Fibroblast of skin of left biceps (primary cell): ENCODE measurements around the gene AAR2.

Source experiments
- DNase-seq, 2 experiments: peaks; one replicate each; pipeline ENCODE4 v3.0.0-alpha.2; 2013; ENCODE audit warnings: low read depth in 2 of 2

The AAR2 gene

DNA sequence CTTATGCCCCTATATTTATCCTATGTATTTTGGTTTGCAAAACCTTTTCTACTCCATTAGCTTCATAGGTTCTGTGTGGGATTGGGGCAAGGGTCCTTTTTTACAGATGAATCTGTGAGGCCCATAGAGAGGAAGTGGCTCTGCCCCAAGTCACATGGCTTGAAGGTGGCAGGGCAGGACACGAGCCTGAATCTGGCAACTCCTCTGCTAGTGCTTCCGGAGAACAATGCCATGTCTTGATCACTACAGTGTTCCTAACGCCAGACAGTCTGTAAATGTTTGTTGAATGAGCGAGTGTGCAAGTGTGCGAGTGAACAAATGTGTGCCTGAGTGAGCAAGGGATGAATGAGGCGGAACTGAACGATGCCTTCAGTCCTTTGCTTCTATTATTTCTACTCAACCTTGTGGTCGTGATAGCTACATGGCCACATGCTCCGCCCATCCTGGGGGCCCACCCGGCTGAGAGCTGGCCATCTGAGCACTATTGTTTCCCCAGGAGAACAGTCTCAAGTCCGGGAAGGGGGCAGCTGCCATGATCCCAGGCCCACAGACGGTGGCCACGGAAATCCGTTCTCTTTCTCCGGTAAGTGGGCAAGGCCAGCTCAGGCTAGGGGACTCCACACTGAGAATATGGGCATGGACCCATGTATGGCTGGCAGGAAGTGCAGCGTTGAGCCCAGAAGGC lies 17.8 kb upstream of the AAR2 start:
- no peak for DNase-seq

DNA sequence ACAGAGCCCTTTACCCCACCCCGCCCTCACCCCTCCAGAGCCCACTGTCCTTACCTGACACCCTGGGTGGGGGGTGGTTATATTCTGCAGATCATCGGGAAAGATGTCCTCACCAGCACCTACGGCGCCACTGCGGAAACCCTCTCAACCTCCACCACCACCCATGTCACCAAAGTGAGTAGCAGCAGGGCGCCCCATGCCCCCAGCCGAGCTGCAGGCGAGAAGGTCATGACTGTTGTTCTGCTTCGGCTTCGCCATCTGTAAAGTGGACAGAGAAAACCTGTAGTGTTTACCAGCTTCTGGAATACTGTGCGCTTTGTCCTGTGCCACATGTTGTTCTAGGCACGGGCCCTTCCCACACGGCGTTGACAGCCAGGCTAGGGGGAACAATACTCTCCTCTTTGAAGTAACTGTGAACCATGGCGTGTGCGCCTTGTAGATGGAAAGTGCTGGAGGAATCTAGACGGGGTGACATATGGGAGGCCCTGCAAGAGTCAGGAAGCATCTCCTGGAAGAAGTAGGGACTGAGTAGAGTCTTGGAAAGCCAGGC lies 16.5 kb upstream of the AAR2 start:
- no peak for DNase-seq

DNA sequence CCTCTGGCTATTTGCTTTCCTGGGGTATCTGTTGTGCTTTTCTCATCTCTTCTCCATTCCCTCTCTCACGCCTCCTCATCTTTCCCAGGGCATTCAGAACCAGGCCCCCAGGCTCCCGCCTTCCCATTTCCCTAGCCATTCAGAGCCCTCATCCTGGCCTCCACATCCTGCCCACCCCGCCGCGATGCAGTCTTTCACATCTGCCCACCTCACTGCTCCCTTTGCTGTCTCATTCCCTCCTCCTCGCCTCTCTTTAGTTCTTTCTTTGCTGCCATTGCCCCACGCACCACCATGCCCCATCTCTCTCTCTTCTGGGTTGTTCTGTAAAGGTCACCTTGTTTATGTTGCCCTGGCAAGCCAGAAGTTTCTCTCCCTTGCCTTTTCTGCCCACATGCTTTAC lies 10.6 kb upstream of the AAR2 start:
- DNase-seq = no peak

DNA sequence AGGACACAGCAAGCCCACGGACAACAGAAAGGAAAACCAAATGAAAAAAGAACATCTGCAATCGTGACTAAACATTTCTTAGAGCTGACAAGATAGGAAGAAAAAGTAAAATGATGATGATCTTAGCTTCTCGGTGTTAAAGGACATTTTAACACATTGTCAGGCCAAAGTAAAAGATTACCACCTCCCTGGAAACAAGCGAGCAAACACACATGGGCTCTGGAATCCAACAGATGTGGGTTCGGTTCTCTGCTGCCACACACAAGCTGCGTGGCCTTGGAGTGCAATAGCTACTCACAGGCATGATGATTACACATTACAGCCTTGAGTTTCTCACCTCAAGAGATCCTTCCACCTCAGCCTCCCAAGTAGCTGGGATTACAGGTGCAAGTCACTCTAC lies 7.5 kb upstream of the AAR2 start:
- no peak for DNase-seq

DNA sequence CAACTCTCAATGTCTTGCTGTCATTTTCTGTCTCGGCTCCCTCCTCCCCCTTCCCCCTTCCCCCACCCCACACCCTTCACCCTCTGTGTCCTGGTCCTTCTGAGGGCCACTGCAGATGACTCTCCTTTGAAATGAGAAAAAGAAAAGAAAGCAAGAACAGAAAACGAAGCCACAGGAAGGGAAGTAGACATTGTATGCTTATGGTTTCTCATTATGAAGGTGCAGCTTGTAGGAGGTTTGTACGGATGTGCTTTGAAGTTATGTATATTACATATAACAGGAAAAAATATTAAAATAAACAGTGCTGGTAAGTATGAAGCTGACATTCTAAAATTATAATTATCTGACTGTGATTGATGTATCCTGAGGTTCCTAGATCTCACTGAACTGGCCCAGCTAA lies 6.3 kb upstream of the AAR2 start:
- no peak for DNase-seq

DNA sequence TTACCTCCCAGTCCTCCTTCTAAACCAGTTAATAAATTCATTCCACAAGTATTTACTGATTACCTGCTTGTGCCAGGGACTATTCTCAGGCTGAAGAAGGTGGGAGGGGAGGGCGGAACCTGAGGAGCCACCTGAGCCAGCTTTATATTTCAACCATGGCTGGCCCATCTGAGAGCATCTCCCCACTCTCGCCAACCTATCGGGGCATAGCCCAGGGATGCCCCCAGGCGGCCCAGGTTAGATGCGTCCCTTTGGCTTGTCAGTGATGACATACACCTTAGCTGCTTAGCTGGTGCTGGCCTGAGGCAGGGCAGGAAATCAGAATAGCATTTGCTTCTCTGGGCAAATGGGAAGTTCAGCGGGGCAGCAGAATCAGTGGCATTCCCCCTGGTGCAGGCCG lies 4.9 kb upstream of the AAR2 start:
- no peak for DNase-seq

DNA sequence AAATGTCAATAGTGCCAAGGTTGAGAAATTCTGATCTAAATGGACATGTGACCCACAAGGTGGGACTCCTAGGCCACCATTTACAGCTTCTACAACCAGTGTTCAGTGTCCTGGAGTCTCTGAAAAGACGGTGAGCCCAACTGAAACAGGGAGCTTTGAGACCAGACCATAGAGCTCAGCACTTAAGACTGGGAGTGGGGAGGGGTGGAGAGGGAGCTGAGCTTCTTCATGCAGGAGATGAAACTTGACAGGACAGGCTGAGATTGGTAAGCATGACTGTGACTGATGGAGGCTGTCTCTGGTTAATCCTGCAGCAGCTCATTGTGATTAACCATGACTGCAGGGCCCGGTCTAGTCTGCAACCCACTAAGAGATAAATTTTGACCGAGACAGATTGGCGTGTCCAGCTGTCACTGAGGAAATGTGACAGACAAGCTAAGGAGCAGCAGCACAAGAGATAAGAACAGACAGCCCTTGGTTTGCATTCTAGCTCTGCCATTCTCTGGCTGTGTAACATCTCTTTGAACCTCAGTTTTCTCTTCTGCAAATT lies 1.4 kb upstream of the AAR2 start:
- no peak for DNase-seq

DNA sequence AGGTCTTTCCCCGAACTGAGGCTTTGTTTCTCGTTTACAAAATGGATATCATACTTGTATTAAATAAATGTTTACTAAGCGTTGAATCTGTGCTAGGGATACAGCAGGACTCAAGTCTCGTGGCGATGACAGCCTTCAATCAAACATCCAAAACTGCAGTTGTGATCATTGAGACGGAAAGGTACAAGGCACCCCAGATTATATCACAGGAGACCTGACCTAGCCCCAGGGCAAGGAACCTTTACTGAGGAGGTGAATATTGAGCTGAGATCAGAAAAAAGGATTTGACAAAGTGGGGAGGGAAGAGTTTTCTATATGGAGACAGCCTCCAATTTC lies 476 bp downstream of the AAR2 start:
- DNase-seq = no peak

DNA sequence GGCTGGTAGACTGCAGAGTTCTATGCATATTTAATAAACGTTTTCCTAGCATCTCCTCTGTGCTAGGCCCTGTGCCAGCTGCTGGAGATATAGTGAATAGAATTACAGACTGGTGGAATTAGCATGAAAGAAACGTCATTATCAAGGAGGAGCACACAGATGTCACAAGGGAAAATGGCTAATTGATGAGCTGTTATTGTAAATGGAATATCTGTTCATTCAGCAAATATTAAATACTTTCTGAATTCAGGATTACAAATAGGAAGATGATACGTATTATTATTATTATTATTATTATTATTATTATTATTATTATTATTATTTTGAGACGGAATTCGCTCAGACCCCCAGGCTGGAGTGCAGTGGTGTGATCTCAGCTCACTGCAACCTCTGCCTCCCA lies 1.2 kb downstream of the AAR2 start:
- no peak for DNase-seq

DNA sequence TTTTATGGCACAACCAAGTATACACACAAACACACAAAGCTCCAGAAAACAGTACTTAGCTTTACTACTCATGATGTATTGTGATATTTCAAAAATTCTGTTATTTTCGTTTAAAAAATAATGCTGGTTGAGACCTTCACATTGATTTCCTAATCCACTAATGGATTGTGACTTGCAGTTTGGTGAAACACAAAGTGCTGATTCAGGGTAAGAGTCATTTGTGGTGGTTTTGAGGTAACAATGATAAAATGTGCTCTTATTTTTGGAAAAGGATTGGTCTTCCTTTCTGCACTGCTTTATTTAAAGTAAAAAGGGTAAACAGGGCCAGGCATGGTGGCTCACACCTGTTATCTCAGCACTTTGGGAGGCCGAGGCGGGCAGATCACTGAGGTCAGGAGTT lies 1.9 kb downstream of the AAR2 start:
- DNase-seq = no peak

DNA sequence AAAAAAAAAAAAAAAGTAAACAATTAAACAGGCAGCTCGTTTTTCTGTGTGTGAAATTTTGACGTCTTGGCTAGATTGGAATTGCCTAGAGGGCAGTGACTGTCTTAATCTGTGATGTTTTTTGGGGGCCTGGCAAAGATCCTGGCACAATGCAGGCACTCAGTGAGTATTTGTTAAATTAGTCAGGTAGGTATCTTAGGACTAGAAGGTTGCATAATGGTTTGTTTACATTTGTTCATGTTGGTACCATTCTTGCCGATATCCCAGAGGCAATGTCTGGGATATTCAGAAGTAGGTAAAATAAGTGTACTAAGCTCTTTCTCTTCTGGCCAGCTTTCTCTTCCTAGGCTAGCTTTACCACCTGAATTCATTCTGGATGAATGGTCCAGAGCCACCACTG lies 2.5 kb downstream of the AAR2 start:
- DNase-seq = no peak

DNA sequence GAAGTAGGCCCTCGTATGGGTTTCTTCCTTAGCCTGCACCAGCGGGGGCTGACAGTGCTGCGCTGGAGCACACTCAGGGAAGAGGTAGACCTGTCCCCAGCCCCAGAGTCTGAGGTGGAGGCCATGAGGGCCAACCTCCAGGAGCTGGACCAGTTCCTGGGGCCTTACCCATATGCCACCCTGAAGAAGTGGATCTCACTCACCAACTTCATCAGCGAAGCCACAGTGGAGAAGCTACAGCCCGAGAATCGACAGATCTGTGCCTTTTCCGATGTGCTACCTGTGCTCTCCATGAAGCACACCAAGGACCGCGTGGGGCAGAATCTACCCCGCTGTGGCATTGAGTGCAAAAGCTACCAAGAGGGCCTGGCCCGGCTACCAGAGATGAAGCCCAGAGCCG lies 3.8 kb downstream of the AAR2 start:
- DNase-seq = no peak

DNA sequence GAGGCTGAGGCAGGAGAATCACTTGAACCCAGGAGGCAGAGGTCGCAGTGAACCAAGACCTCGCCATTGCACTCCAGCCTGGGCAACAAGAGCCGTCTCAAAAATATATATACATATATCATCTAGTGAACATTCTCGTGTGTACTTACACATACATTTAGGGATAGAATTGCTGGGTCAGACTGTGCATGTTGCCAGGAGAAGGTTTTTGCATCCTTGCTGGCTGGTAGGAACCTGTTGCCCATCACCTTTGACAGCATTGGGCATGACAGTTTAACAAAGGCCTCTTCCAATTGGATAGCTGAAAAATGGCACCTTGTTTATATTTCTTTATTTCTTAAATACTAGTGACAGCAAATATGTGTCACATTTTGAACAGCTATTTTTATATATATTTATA lies 5.4 kb downstream of the AAR2 start:
- no peak for DNase-seq

DNA sequence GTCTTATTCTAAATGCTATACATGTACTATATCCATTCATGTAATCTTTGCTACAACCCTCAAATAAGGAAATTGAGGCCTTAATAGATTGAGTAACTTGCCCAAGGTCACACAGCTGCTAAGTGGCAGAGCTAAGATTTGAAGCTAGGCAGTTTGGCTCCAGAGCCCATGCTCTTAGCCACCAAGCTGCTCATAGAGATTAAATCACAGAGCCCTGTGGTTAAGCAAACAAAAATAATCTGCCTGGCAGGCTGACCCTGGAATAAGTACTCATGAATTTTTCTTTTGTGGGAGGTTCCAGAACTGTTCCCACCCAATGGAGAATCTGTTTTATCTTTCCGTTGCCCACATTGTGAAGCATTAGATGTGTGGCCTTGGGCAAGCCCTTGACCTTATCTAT lies 7.4 kb downstream of the AAR2 start:
- no peak for DNase-seq

DNA sequence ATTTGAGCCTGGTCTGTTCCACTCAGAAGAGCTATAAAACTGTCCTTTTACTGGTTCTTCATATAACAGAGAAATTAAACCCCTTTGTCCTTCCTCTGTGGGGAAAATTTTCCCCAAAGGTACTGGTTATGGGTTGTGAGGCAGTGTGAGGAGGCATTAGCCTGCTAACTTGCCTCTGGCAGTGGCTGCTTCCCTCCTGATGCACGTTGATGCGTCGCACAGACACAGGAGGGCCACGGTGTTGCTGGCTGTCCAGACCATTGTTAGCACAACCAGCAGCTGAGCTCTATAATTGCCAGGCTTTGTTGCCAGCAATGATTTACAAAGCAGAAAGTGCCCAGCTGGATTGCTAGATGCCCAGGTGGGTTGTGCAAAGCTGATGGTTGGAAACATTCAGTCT lies 10.1 kb downstream of the AAR2 start:
- no peak for DNase-seq

DNA sequence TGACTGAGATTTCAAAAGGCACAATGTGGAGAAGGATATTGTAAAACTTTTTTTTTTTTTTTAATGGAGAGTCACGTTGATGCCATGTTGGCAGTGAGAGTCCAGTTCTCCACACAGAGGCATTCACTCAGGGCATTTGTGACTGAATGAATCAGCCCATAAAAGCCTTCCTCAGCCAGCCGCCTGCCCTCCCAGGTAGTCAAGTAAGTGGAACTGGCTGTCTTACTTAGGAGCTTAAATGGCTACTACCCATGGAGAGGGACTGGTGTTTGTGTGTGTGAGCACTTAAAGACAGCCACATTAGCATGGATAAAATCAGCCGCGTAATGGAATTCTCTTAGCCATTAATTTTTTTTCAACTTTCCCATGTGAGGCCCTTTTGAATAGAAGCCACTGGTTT lies 12.6 kb downstream of the AAR2 start:
- no peak for DNase-seq

DNA sequence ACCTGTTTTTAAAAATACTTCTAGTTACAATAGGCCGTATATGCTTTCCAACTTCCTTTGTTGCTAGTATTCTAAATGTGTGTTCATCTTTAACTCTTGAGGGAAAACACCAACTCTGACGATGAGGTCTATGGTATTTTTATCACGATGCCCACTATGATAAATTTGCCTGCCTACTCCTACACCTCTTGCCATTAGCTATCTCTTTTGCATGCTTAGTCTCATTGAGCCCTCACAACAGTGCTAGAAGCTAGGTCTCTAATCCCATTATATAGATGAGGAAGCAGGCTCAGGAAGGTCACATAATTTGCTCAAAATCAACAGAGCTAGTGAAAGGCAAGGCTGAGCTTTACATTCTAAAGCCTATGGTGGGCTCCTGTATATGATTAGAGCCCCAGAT lies 13.2 kb downstream of the AAR2 start:
- DNase-seq = no peak

DNA sequence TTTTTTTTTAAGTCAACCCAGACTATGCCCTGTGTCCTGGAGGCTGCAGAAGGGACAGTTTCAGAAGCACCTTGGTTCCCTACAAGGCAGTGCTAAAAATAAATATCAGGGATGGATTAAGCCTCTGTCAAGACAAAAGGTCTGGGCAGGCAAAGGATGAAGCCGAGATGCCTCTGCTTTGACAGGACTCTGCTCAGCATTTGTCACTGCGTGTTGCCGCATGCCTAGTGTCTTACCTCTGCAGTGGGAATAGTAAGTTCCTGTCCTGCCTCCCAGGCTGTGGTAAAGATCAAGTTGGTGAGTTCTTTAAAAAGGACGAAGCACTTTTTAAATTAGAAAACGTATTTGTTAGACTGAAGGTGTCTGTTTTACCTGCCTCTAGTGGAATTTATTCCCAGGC lies 15.1 kb downstream of the AAR2 start:
- DNase-seq = no peak

DNA sequence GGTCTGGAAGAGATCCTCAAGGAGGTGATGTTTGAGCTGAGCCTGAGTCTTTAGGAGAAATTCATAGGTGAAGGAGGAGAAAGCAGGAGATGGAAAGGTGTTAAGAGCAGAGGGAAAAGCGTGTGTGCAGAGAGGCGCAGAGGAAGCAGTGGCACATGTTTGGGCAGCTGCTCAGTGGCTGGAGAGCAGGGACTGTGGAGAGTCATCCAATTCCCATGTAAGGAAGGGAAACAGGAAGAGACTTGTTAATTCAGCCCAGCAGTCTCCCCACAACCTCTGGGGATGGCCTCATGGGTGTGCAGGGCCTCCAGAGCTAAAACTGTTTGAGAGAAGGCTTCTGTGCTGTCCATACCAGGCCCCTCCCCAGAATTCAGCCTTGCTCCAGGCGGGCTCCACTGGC lies 16.2 kb downstream of the AAR2 start:
- no peak for DNase-seq

DNA sequence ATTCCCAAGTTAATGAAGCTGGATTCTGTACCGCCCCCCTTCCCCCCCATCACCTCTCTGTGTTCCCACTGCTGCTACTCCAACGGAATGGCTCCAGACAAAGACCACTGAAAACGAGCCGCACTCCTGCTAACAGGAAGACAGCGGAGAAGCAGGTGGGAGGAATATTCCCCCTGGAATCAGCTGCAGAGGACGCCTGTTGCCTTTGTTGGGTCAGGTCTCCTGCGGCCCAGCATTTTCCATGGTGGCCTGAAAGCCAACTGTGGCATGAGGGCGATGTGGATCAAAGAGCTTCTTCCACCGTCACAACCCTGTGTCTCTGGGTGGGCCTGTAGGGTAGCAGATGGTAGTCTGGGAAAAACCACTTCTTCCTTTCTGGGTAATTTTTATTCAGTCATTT lies 16.8 kb downstream of the AAR2 start:
- DNase-seq = no peak

DNA sequence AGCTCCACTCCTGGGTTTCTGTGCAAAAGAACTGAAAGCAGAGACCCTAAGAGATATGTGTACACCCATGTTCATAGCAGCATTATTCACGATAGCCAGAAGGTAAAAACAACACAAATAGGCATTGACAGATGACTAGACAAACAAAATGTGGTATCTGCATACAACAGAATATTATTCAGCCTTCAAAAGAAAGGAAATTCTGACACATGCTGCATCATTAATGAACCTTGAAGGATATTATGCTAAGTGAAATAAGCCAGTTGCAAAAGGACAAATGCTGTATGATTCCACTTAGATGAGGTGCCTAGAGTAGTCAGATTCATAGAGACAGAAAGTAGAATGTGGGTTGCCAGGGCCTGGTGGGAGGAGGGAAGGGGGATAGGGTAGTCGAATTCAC lies 17.8 kb downstream of the AAR2 start:
- DNase-seq = no peak

DNA sequence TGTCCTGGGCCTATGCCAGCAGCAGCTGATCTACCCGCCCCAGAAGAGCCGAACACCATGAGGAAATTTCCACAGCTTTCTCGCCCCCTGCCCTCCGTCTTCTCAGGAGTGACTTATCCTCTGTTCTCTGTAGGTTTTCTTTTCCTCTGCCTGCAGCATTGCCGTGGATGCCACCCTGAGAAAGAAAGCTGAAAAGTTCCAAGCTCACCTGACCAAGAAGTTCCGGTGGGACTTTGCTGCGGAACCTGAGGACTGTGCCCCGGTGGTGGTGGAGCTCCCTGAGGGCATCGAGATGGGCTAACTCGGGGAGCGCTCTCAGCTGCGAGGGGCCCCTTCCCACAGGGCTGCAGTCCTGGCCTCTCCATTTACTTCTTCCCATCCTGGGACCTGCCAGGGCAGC lies 19.2 kb downstream of the AAR2 start:
- no peak for DNase-seq

DNA sequence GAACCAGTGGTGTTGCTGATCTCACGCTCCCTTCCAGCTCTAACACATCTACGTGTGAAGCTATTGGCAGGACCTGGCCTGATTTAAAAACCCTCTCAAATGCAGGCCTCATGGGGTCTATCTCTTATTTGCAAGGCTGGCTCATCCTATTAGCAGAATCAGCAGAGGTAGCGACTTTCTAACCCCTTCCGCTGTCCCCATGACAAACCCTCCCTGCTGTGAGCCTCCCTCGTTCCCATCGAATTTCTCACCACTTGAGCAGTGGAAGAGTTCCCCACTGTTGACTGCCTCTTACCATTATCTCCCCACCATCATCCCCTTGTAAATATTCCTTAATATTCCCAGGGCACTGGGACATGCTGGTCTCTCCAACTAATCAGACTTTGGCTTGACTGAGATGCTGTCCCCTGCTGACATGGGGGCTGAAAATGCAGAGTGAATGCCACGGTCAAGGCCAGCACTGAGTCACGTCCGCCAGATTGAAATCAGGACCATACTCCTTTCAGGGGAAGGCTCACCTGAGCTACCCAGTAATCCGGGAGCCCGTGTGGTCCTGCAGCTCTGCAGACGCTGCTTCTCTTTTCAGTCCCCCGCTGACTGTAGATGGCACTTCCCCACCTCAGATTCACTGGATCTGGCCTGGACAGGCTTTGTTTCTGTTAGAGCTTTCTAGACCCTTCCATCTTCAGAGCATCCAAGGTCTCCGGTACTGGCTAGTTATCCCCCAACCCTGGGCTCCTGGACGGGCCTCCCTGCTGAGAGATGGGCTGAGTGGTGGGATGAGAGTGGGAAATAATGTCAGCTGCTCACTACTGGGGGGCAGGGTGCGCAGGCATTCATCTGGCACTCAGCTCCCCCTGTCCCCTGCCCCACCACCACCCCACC lies 23.1 kb downstream of the AAR2 start:
- no peak for DNase-seq
